ENCODE measurements around the gene TMEM255B. TPM values are rescaled to one million over a fixed set of nuclear protein-coding genes. Genes with fewer than 3 reads are reported as not detected.

The TMEM255B gene
- total RNA-seq, 1 experiment from 2014 or later: 0.61 TPM

DNA sequence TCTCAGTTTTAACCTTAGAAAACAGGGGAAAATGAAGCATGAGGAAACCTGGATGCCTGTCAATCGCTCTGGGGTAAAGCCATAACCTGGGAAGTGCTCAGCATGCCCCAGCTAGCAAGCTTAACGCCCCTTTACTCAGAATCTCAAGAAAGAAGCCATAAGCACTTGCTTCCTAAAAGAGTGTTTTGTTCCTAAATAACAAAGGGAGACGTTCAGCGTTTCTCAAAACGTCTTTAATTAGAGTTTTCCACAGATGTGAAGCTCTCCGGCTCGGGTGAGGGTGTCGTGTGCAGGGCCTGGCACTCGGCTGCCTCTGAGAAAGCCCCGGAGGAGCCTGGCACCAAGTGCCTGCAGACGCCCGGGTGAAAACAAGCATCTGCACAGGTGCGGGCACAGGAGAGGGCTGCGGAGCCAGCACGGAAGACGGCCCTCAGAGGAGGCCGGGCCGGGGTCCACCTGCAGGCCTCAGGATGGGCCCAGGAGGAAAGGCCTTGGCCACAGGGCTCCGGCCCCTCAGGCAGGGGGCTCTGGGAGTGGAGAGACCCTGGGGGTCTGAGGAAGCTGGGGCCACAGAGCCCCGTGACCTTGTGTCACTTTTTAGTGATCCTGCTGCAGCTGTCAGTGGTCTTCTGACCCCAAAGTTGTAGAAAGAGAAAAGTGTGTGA, 98.6 kb downstream of the TMEM255B start:
- Histone ChIP-seq H3K79me2 (ENCODE audit: low read depth) (no peaks in the 10 kb centered on the region), H3K36me3 (ENCODE audit: low read depth) (no peaks in the 10 kb centered on the region), H3K4me2 (no peak overlapping the region), H3K27ac (no peak overlapping the region), H3K4me3 (no peak overlapping the region), H3K4me1 (replicated peaks; ENCODE audit: insufficient read depth) (0 out of 2 replicates have a peak, but pooled peaks cover 4% of the 10 kb centered on the region), H2AFZ (no peak overlapping the region), H4K20me1 (ENCODE audit: insufficient read depth) (no peaks in the 10 kb centered on the region), H3K9me2 (ENCODE audit: insufficient read depth) (no peaks in the 10 kb centered on the region), H3K9me3 (ENCODE audit: insufficient read depth, low read depth) (0 out of 2 replicates have a peak, but pooled peaks cover 4% of the 10 kb centered on the region), H3F3A (ENCODE audit: insufficient read depth, low read depth) (peaks cover 24% of the 10 kb centered on the region), H3K27me3 (ENCODE audit: insufficient read depth, low read depth) (no peaks in the 10 kb centered on the region)
- CTCF ChIA-PET: no interaction called here
- POLR2A ChIA-PET (ENCODE audit: unreplicated experiment): no interaction called here
- no peak for DNase-seq
- intact Hi-C loops (cut with micrococcal nuclease; ENCODE audit: unreplicated experiment): no loop called here
- no TSS peak for BruUV-seq (replicated peaks)
- TF ChIP-seq, protein P1, sequence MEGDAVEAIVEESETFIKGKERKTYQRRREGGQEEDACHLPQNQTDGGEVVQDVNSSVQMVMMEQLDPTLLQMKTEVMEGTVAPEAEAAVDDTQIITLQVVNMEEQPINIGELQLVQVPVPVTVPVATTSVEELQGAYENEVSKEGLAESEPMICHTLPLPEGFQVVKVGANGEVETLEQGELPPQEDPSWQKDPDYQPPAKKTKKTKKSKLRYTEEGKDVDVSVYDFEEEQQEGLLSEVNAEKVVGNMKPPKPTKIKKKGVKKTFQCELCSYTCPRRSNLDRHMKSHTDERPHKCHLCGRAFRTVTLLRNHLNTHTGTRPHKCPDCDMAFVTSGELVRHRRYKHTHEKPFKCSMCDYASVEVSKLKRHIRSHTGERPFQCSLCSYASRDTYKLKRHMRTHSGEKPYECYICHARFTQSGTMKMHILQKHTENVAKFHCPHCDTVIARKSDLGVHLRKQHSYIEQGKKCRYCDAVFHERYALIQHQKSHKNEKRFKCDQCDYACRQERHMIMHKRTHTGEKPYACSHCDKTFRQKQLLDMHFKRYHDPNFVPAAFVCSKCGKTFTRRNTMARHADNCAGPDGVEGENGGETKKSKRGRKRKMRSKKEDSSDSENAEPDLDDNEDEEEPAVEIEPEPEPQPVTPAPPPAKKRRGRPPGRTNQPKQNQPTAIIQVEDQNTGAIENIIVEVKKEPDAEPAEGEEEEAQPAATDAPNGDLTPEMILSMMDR (conservative IDR thresholded peaks at IDR 0.05): no peak
- TF ChIP-seq EZH2 (IDR thresholded peaks at IDR 0.05; ENCODE audit: low read depth): no peak

DNA sequence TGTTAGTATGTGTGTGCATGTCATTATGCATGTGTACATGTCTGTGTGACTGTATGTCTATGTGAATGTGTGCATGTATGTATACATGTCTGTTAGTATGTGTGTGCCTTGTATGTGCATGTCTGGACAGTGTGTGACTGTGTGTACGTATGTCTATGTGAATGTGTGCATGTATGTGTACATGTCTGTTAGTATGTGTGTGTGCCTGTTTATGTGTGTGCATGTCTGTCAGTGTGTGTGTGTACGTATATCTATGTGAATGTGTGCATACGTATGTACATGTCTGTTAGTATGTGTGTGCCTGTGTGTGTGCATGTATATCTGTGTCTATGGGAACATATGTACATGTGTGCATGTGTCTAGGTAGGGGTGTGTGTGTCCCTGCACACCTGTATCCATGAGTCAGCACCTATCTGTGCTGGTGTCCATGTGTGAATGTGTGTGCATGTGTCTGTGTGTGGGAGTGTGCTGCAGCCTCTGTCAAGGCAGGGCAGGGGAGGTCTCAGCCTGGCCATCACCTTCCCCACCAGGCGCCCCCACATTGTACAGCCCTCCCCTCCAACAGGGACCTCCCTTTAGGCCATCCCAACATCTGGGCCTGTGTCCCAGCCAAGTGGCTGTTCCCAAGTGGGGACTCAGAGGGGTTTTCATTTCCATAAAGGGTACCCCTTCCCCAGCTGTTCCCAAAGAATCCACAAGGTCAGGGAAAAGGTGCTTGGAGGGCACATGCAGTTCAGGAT, 100.5 kb downstream of the TMEM255B start:
- peaks cover 7% of the 10 kb centered on the region; the same call in 1 of the 2 replicates for H3K4me1 ChIP-seq (replicated peaks; ENCODE audit: insufficient read depth)
- no TSS peak for BruUV-seq (replicated peaks)
- H3K27ac ChIP-seq: no peak overlapping the region
- ChIA-PET CTCF (no interaction called here), POLR2A (ENCODE audit: unreplicated experiment) (no interaction called here)
- no peak for DNase-seq
- peaks cover 24% of the 10 kb centered on the region for H3F3A ChIP-seq (ENCODE audit: insufficient read depth, low read depth)
- no peak overlapping the region for H3K4me2 ChIP-seq
- no peaks in the 10 kb centered on the region for H3K79me2 ChIP-seq (ENCODE audit: low read depth)
- intact Hi-C loops (cut with micrococcal nuclease; ENCODE audit: unreplicated experiment): loop anchor here (1.0 to 5.0 kb wide), 4 partner anchors 22 to 87 kb away; no protein-coding TSS in a partner anchor
- H3K9me3 ChIP-seq (ENCODE audit: insufficient read depth, low read depth): 0 out of 2 replicates have a peak, but pooled peaks cover 4% of the 10 kb centered on the region
- no peak overlapping the region for H3K4me3 ChIP-seq
- H3K9me2 ChIP-seq (ENCODE audit: insufficient read depth): no peaks in the 10 kb centered on the region
- no peak overlapping the region for H2AFZ ChIP-seq
- H4K20me1 ChIP-seq (ENCODE audit: insufficient read depth): no peaks in the 10 kb centered on the region
- TF ChIP-seq, protein P1 (conservative IDR thresholded peaks at IDR 0.05): no peak
- H3K36me3 ChIP-seq (ENCODE audit: low read depth): no peaks in the 10 kb centered on the region
- peaks cover 3% of the 10 kb centered on the region; the same call in 1 of the 2 replicates for H3K27me3 ChIP-seq (ENCODE audit: insufficient read depth, low read depth)

DNA sequence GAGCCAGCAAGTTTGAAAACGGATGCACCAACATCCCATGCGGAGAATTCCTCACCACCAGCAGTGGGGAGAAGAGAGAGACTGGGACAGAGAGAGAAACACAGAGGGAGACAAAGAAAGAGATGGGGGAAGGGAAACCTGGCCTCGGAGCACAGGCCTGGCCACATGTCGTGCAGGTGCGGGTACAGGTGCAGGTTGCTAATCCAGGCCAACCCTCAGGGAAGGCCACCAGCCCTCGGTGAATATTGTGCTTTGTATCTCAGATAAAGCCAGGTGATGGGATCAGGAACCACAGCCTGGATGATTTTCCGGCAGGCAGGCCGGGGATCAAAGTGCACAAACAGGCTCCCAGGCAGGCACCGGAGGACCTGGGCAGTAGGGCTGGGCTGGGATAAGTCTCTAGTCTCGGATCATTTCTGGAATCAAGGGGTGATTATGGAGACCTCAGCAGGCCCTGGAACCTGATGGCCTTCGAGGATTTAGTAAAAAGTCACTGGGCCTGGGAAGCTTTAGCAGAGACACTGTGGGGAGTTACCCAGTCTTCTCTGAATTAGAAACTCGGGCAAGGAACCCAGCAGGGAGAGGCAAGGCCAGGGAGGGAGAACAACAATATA, 101.1 kb downstream of the TMEM255B start:
- H3K4me1 ChIP-seq (replicated peaks; ENCODE audit: insufficient read depth): peaks cover 13% of the 10 kb centered on the region; the same call in 1 of the 2 replicates

More for the DNA sequence above, 101.1 kb downstream of the TMEM255B start:
- CTCF ChIA-PET: no interaction called here
- intact Hi-C loops (cut with micrococcal nuclease; ENCODE audit: unreplicated experiment): loop anchor here (1.0 to 5.0 kb wide), 4 partner anchors 23 to 87 kb away; no protein-coding TSS in a partner anchor
- POLR2A ChIA-PET (ENCODE audit: unreplicated experiment): interaction anchor here (0.5 to 0.6 kb wide), 2 partner anchors 21 to 48 kb away, joined by 3 to 6 read pairs; no protein-coding TSS in a partner anchor
- TF ChIP-seq EZH2 (IDR thresholded peaks at IDR 0.05; ENCODE audit: low read depth): no peak
- TF ChIP-seq, protein P1 (conservative IDR thresholded peaks at IDR 0.05): no peak
- Histone ChIP-seq H4K20me1 (ENCODE audit: insufficient read depth) (no peaks in the 10 kb centered on the region), H2AFZ (no peak overlapping the region), H3K27me3 (ENCODE audit: insufficient read depth, low read depth) (peaks cover 3% of the 10 kb centered on the region; the same call in 1 of the 2 replicates), H3K9me3 (ENCODE audit: insufficient read depth, low read depth) (0 out of 2 replicates have a peak, but pooled peaks cover 4% of the 10 kb centered on the region), H3K79me2 (ENCODE audit: low read depth) (no peaks in the 10 kb centered on the region), H3K36me3 (ENCODE audit: low read depth) (no peaks in the 10 kb centered on the region), H3K27ac (no peak overlapping the region), H3K9me2 (ENCODE audit: insufficient read depth) (no peaks in the 10 kb centered on the region), H3F3A (ENCODE audit: insufficient read depth, low read depth) (peaks cover 24% of the 10 kb centered on the region), H3K4me3 (no peak overlapping the region), H3K4me2 (no peak overlapping the region; the same call in 1 of the 2 replicates)
- no peak for DNase-seq
- no TSS peak for BruUV-seq (replicated peaks)
